Testis (tissue), 3 donors: ENCODE data around the gene RPS6KB1. TPM values are rescaled to one million over a fixed set of nuclear protein-coding genes. Genes with fewer than 3 reads are reported as not detected.
"Not testable (repeated sequence)": the region's sequence is repeated elsewhere in the genome, so short reads cannot be mapped to it uniquely, and the experiment has no call there.

ENCODE experiments used
- DNase-seq: peaks from one replicate; pipeline ENCODE4 v3.0.0-alpha.2; 2019
- H3K27ac ChIP-seq, 2 donors: fragments of 200-600 bp; sonication (generic); one replicate each; pipeline ENCODE4 v1.5.1; 2019
- H3K27me3 ChIP-seq: fragments of 200-600 bp; sonication (generic); one replicate; pipeline ENCODE4 v1.5.1; 2019
- H3K36me3 ChIP-seq: fragments of 200-600 bp; sonication (generic); one replicate; pipeline ENCODE4 v1.5.1; 2017; ENCODE audit warnings: low read depth; ENCODE audit errors: missing control alignments
- H3K4me1 ChIP-seq: fragments of 200-600 bp; sonication (generic); one replicate; pipeline ENCODE4 v1.5.1; 2019
- H3K4me3 ChIP-seq, 2 donors: fragments of 200-600 bp; sonication (generic); one replicate each; pipeline ENCODE4 v1.5.1; 2017 to 2019
- H3K9me3 ChIP-seq: fragments of 200-600 bp; sonication (generic); one replicate; pipeline ENCODE4 v1.5.1; 2017
- WGBS, 2 donors: methylation state at CpG; one replicate each; pipeline ENCODE4 v1.1.5; 2018; 5-methylcytosine and 5-hydroxymethylcytosine counted together
- intact Hi-C: fragments of 100-400 bp; cut with DNase I; formaldehyde crosslinking; loops from one replicate; pipeline ENCODE4 v1.15.1; 2023; ENCODE audit warnings: low total_unique reads
- polyA plus RNA-seq: library from polyadenylated mRNA; stranded (reverse); fragments of 350-450 nt; fragmentation: Illumina TruSeq; extraction: RNeasy Lipid Tissue Mini Kit (QIAGEN cat#74804); gene quantifications from one replicate; pipeline ENCODE4 v1.2.3, GENCODE V29; 2014; ENCODE audit warnings: low read depth, low replicate concordance; ENCODE audit not compliant: insufficient read depth
- small RNA-seq, 2 donors: library from RNA; depleted of rRNA; stranded (forward); fragments of <200 nt; gene quantifications; one replicate each; pipeline ENCODE3, GENCODE V24; 2016
- total RNA-seq, 2 donors: library from RNA; depleted of rRNA; stranded (reverse); fragments of >200 nt; gene quantifications; one replicate each; pipeline ENCODE4 v1.2.3, GENCODE V29; 2016

Gene RPS6KB1
- total and polyA plus RNA-seq, 3 donors from 2014 or later, result 13.3 to 46.1 (median 44.5) TPM

DNA sequence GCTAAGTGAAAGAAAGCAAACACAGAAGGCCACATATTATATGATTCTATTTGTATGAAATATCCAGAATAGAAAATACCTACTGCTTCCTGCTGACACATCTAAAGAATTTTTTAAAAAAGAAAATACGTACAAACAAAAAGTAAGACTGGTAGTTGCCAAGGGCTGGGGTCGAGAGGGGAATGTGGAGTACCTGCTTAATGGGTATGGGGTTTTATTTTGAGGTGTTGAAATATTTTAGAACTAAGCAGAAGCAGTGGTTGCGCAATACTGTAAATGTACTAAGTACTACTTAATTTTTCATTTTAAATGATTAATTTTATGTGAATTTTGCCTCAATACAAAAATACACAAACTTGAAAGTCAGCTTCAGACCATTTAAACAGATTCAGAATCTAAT is 103.7 kb downstream of the RPS6KB1 start:
- H3K4me3 ChIP-seq, DNase-seq, H3K36me3 ChIP-seq, H3K9me3 ChIP-seq, intact Hi-C loops, H3K27me3 ChIP-seq, H3K27ac ChIP-seq, H3K4me1 ChIP-seq: not testable (repeated sequence)
- WGBS, 2 donors, result 86 to 91% methylated on average over 3 of the region's 3 CpGs

Small RNAs within 50 kb of the gene (small RNA-seq; reads per million reads assigned to genes)
- gene RNU6-450P (0 reads per million in 2 donors), gene RPS29P21 (0 reads per million in 2 donors)

Other genes starting within 250 kb of the RPS6KB1 start
- 10 to 100 TPM; 37.7 to 40.5 TPM for gene PTRH2, start 185.7 kb upstream of the RPS6KB1 start, total RNA-seq
- gene PTRH2, start 185.7 kb upstream of the RPS6KB1 start, polyA plus RNA-seq, result 41.6 TPM
- gene VMP1, start 185.5 kb upstream of the RPS6KB1 start, total RNA-seq, result 100 to 1,000 TPM; 108 to 144 TPM
- gene VMP1, start 185.5 kb upstream of the RPS6KB1 start, polyA plus RNA-seq, result 63.1 TPM
- 10 to 100 TPM; 12.9 to 13.9 TPM for gene TUBD1, start 178 bp upstream of the RPS6KB1 start, total RNA-seq
- 7.8 TPM for gene TUBD1, start 178 bp upstream of the RPS6KB1 start, polyA plus RNA-seq
- gene RNFT1, start 71.6 kb downstream of the RPS6KB1 start, total RNA-seq, result 10 to 100 TPM; 58.7 to 83.8 TPM
- gene RNFT1, start 71.6 kb downstream of the RPS6KB1 start, polyA plus RNA-seq, result 208 TPM
- gene HEATR6, start 185.8 kb downstream of the RPS6KB1 start, total RNA-seq, result 10 to 100 TPM; 33.7 to 53.8 TPM
- gene HEATR6, start 185.8 kb downstream of the RPS6KB1 start, polyA plus RNA-seq, result 14.7 TPM